Gastroesophageal sphincter (tissue), 4 donors: ENCODE results near the gene LTBP2. TPM values are rescaled to one million over a fixed set of nuclear protein-coding genes. Genes with fewer than 3 reads are reported as not detected.
"Not testable (repeated sequence)": the region's sequence is repeated elsewhere in the genome, so short reads cannot be mapped to it uniquely, and the experiment has no call there.

Experiments
- ATAC-seq: fragments of 150-250 bp; one replicate; pipeline ENCODE4 v1.9.1; 2016; ENCODE audit warnings: mild to moderate bottlenecking, moderate library complexity
- H3K27ac ChIP-seq, 4 donors: fragments of 200-600 bp; sonication (generic) in 3 of 4; 1 replicate in 3 of 4; 2 replicates in 1 of 4; pipeline ENCODE4 v1.5.1; 2016 to 2019
- H3K27me3 ChIP-seq: fragments of 200-600 bp; sonication (generic); one replicate; pipeline ENCODE4 v1.5.1; 2019
- H3K36me3 ChIP-seq, 2 donors: fragments of 200-600 bp; sonication (generic); one replicate each; pipeline ENCODE4 v1.5.1; 2019; ENCODE audit warnings: control low read depth in 1 of 2
- H3K4me1 ChIP-seq, 3 donors: fragments of 200-600 bp; sonication (generic); 1 replicate in 2 of 3; 2 replicates in 1 of 3; pipeline ENCODE4 v1.5.1; 2016 to 2019; ENCODE audit warnings: control low read depth in 2 of 3
- H3K4me3 ChIP-seq, 2 donors: fragments of 200-600 bp; sonication (generic); one replicate each; pipeline ENCODE4 v1.5.1; 2019; ENCODE audit warnings: mild to moderate bottlenecking in 1 of 2, moderate library complexity in 1 of 2
- H3K9me3 ChIP-seq, 3 donors: fragments of 200-600 bp; sonication (generic); one replicate each; pipeline ENCODE4 v1.5.1; 2017 to 2019; ENCODE audit warnings: control low read depth in 2 of 3
- EP300 ChIP-seq: sonication (generic); formaldehyde crosslinking; IDR thresholded peaks from one replicate; pipeline ENCODE4 v1.6.1; 2017; ENCODE audit warnings: antibody characterized with exemption, mild to moderate bottlenecking
- POLR2A ChIP-seq, 2 donors: fragments of 450-650 bp; IDR thresholded peaks; one replicate each; pipeline ENCODE4 v1.6.1; 2017; ENCODE audit warnings: antibody characterized with exemption in 2 of 2, mild to moderate bottlenecking in 2 of 2, moderate library complexity in 1 of 2
- POLR2AphosphoS5 ChIP-seq: sonication (generic); formaldehyde crosslinking; IDR thresholded peaks from one replicate; pipeline ENCODE4 v1.6.1; 2017; ENCODE audit warnings: antibody characterized with exemption
- WGBS, 2 donors: methylation state at CpG; one replicate each; pipeline ENCODE4 v1.1.5; 2018; ENCODE audit warnings: low coverage in 1 of 2; 5-methylcytosine and 5-hydroxymethylcytosine counted together
- total RNA-seq, 4 donors: library from RNA; depleted of rRNA; stranded (reverse); fragments of >200 nt; gene quantifications; one replicate each; pipeline ENCODE4 v1.1.0, GENCODE V29; 2016
- TF ChIP-seq, protein P1 (sequence below), 4 experiments: fragments of 200-600 bp in 2 of 4; fragments of 450-650 bp in 2 of 4; sonication (generic) in 1 of 4; IDR thresholded peaks; one replicate each; pipeline ENCODE4 v1.5.1; 2017 to 2019; ENCODE audit warnings: antibody characterized with exemption in 4 of 4, mild to moderate bottlenecking in 2 of 4, moderate library complexity in 2 of 4

The LTBP2 gene
- total RNA-seq, 4 donors from 2014 or later: 45.9 to 158 (median 88.4) TPM

DNA sequence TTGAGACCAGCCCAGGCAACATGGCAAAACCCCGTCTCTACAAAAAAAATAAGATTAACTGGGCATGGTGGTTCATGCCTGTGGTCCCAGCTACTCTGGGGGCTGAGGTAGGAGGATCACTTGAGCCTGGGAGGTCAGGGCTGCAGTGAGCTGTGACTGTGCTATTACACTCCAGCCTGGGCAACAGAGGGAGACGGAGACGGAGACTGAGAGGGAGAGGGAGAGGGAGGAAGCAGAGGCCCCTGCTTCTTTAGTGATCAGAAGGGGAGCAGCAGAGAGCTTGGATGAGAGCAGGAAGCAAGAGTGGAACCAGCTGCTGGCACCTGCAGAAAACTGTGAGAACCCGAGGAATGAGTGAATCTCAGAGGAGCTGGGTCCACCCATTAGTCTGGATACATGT is 72.5 kb downstream of the LTBP2 start:
- no peaks in the 10 kb centered on the region for H3K4me1 ChIP-seq
- TF ChIP-seq POLR2AphosphoS5 (no peak), POLR2A (IDR thresholded peaks at IDR 0.05) (no peak), EP300 (no peak)
- TF ChIP-seq, protein P1, sequence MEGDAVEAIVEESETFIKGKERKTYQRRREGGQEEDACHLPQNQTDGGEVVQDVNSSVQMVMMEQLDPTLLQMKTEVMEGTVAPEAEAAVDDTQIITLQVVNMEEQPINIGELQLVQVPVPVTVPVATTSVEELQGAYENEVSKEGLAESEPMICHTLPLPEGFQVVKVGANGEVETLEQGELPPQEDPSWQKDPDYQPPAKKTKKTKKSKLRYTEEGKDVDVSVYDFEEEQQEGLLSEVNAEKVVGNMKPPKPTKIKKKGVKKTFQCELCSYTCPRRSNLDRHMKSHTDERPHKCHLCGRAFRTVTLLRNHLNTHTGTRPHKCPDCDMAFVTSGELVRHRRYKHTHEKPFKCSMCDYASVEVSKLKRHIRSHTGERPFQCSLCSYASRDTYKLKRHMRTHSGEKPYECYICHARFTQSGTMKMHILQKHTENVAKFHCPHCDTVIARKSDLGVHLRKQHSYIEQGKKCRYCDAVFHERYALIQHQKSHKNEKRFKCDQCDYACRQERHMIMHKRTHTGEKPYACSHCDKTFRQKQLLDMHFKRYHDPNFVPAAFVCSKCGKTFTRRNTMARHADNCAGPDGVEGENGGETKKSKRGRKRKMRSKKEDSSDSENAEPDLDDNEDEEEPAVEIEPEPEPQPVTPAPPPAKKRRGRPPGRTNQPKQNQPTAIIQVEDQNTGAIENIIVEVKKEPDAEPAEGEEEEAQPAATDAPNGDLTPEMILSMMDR (IDR thresholded peaks at IDR 0.05): no peak
- no peaks in the 10 kb centered on the region for H3K27me3 ChIP-seq
- WGBS, 2 donors: 40 to 85% methylated on average over 1 to 3 of the region's 4 CpGs
- H3K9me3 ChIP-seq: no peaks in the 10 kb centered on the region
- H3K4me3 ChIP-seq: no peak overlapping the region
- ATAC-seq: no peak
- peaks cover 0 to 16% of the 10 kb centered on the region in 2 donors for H3K36me3 ChIP-seq
- H3K27ac ChIP-seq: no peak overlapping the region

DNA sequence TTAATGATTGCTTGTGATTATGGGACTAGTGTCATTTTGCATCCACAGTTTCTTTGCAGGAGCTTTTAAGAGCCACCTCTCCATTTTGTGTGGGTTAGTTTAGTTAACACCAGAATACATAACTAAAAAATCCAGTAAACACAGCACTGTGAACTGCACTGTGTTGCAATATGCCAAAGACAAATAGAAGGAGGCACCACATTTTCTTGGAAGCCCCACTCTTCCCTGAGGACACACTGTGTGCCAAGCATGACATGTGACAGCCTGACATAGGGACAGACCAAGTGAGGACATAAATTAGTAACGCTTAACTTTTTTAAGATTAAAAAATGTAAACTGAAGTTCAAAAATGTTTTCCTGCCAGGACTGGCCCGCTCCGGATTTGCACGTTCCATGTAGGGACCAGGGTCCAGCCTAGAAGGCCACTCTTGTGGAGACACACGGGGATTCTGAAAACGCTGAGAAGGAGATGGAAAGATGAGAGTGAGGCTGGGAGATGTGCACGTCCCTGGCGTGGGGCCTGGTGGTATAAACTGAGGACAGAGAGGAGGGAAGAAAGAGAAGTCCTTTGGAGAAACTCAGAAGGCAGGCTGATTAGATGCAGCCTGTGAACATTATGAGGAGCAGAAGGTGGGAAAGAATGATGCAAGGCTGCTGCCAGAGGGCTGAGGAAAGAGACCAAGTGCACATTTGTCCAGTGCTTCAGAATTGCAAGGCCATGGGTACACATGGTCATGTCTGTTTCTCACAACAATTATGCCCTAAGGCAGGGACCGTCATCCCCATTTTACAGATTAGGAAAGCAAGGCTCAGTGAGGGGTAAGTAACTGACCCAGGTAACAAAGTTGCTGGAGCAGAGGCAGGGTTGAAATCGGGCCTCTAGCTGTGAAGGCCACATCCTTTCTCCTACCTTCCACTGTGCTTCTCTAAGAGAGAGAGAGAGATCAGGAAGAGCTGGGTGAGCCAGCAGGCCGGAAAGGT is 73.3 kb downstream of the LTBP2 start:
- TF ChIP-seq POLR2A (IDR thresholded peaks at IDR 0.05): no peak
- TF ChIP-seq POLR2AphosphoS5: no peak
- TF ChIP-seq, protein P1 (IDR thresholded peaks at IDR 0.05): no peak
- TF ChIP-seq EP300: no peak
- H3K9me3 ChIP-seq: no peaks in the 10 kb centered on the region
- no peak for ATAC-seq
- no peak overlapping the region for H3K27ac ChIP-seq
- H3K4me1 ChIP-seq: no peaks in the 10 kb centered on the region
- 65 to 76% methylated on average over 4 to 8 of the region's 11 CpGs for WGBS, 2 donors
- peaks cover 0 to 16% of the 10 kb centered on the region in 2 donors for H3K36me3 ChIP-seq
- no peaks in the 10 kb centered on the region for H3K27me3 ChIP-seq
- H3K4me3 ChIP-seq: no peak overlapping the region

DNA sequence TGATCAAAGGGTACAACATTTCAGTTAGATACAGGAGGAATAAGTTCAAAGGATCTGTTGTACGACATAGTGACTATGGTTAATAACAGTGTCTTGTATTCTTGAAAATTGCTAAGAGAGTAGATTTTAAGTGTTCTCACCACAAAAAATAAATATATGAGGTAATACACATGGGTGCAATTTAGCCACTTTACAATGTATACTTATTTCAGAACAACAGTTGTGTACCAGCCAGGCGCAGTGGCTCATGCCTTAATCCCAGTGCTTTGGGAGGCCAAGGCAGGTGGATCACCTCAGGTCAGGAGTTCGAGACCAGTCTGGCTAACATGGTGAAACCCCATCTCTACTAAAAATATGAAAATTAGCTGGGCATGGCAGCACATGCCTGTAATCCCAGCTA is 75.7 kb downstream of the LTBP2 start:
- peaks cover 0 to 13% of the 10 kb centered on the region in 2 donors for H3K36me3 ChIP-seq
- H3K9me3 ChIP-seq, H3K4me1 ChIP-seq, H3K4me3 ChIP-seq, H3K27ac ChIP-seq, H3K27me3 ChIP-seq, ATAC-seq: not testable (repeated sequence)
- 82 to 97% methylated on average over 3 of the region's 3 CpGs for WGBS, 2 donors

DNA sequence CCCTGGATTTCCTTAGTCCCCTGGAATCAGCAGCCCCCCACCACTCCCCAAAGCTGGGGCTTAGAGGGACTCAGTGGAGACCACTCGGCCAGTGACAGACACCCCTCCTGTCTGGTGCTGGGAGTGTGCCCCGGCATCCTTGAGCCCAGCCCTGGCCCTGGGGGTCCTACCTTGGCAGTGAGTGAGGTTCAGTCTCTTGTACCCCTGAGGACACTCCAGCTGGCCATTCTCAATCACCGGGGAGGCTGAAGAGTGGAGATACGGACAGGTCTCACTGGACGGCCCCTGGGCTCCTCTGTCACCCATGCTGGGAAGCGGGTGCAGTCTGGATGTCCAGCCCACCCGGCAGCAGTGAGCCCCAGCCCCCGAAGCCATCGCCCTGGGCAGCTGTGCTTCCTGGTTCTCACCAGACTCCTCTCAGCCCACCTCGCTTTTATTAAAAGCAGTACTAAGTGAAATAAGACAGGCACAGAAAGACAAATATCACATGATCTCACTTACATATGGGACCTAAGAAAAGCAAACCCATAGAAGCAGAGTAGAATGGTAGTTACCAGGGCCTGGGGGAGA is 76.2 kb downstream of the LTBP2 start:
- ATAC-seq: no peak
- WGBS, 2 donors: 39 to 49% methylated on average over 3 of the region's 10 CpGs
- Histone ChIP-seq H3K36me3 (peaks cover 0 to 13% of the 10 kb centered on the region in 2 donors), H3K4me1 (peaks cover 0 to 5% (median 3%) of the 10 kb centered on the region in 3 donors), H3K9me3 (no peaks in the 10 kb centered on the region), H3K27ac (no peak overlapping the region), H3K27me3 (no peaks in the 10 kb centered on the region), H3K4me3 (no peak overlapping the region)
- no peak for TF ChIP-seq EP300
- TF ChIP-seq, protein P1 (IDR thresholded peaks at IDR 0.05): no peak
- TF ChIP-seq POLR2AphosphoS5: no peak
- TF ChIP-seq POLR2A (IDR thresholded peaks at IDR 0.05): no peak

DNA sequence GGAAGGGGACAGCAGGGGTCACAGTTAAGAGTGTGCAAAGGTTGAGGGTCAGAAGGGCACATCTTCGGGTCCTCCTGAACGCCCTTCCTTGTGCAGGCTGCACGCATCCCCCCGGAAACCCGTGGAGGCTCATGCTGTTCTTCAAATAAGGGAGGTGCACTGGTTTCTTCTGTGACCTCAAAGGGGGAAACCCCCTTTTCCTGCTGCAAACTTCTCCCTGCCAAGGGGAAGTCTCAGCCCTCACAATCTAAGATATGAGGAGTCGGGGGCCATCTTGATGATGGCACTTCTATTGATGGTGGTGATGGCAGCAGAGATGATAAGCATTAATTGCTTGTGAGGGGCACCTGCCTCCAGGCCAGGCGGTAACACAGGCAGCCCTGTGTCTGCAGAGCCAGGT is 78.5 kb downstream of the LTBP2 start:
- no peaks in the 10 kb centered on the region for H3K27me3 ChIP-seq
- no peak overlapping the region for H3K27ac ChIP-seq
- WGBS, 2 donors: 62 to 89% methylated on average over 5 of the region's 7 CpGs
- no peak overlapping the region for H3K4me3 ChIP-seq
- H3K4me1 ChIP-seq: peaks cover 0 to 5% (median 3%) of the 10 kb centered on the region in 3 donors
- ATAC-seq: no peak
- TF ChIP-seq, protein P1 (IDR thresholded peaks at IDR 0.05): no peak
- TF ChIP-seq POLR2AphosphoS5 (no peak), EP300 (no peak), POLR2A (IDR thresholded peaks at IDR 0.05) (no peak)
- H3K36me3 ChIP-seq: peaks cover 0 to 1% of the 10 kb centered on the region in 2 donors
- no peaks in the 10 kb centered on the region for H3K9me3 ChIP-seq
